Activated naive CD8-positive, alpha-beta T cell treated with anti-CD3 and anti-CD28 coated beads for 36 hours (primary cell): ENCODE data around the gene B9D1. TPM values are rescaled to one million over a fixed set of nuclear protein-coding genes. Genes with fewer than 3 reads are reported as not detected.

Experiments used
- DNase-seq: peaks from one replicate; pipeline ENCODE4 v3.0.0; 2021
- H3K27ac Mint-ChIP-seq: one replicate; pipeline ENCODE4 v1.8.0; 2022; ENCODE audit warnings: mild to moderate bottlenecking, moderate library complexity, mixed read lengths
- H3K27me3 Mint-ChIP-seq: one replicate; pipeline ENCODE4 v1.8.0; 2022; ENCODE audit warnings: mild to moderate bottlenecking, mixed read lengths
- H3K36me3 Mint-ChIP-seq: one replicate; pipeline ENCODE4 v1.8.0; 2021; ENCODE audit warnings: mild to moderate bottlenecking, mixed read lengths
- H3K4me1 Mint-ChIP-seq: one replicate; pipeline ENCODE4 v1.8.0; 2021; ENCODE audit warnings: mixed read lengths
- H3K4me3 Mint-ChIP-seq: one replicate; pipeline ENCODE4 v1.8.0; 2022; ENCODE audit warnings: mild to moderate bottlenecking, moderate library complexity, mixed read lengths
- H3K9me3 Mint-ChIP-seq: one replicate; pipeline ENCODE4 v1.8.0; 2022; ENCODE audit warnings: mixed read lengths
- total RNA-seq, 2 experiments: library from RNA; stranded (reverse); gene quantifications; one replicate each; pipeline ENCODE4 v1.2.3, GENCODE V29; 2021

The B9D1 gene
- 1 to 10 TPM; 4.7 to 7.3 TPM for total RNA-seq

GRCh38 chr17:19362277-19363113 lies at the start of gene B9D1:
Gene B9D1 (minus strand): TSS chr17:19362723. CDS start chr17:19362569, 154 bp downstream.
- Mint-ChIP-seq H3K9me3 (no peaks in the 10 kb centered on the region), H3K4me1 (peaks cover 6% of the 10 kb centered on the region), H3K4me3 (peak within 1 kb of the TSS; percentile 82), H3K36me3 (no peaks in the 10 kb centered on the region), H3K27me3 (peaks cover 4% of the 10 kb centered on the region), H3K27ac (peak within 1 kb of the TSS; percentile 50)
- peak; percentile 87 for DNase-seq

- no peak overlapping the region for H3K4me3 Mint-ChIP-seq
- no peak overlapping the region for H3K27ac Mint-ChIP-seq
- H3K36me3 Mint-ChIP-seq: no peaks in the 10 kb centered on the region
- no peak for DNase-seq
- H3K4me1 Mint-ChIP-seq: no peaks in the 10 kb centered on the region
- no peaks in the 10 kb centered on the region for H3K9me3 Mint-ChIP-seq
- no peaks in the 10 kb centered on the region for H3K27me3 Mint-ChIP-seq
Measured at GRCh38 chr17:19411631-19412030, 49.1 kb upstream of the B9D1 start.

- Mint-ChIP-seq H3K27ac (no peak within 1 kb of the TSS), H3K36me3 (no peaks in the 10 kb centered on the region), H3K9me3 (no peaks in the 10 kb centered on the region), H3K4me1 (no peaks in the 10 kb centered on the region), H3K4me3 (no peak within 1 kb of the TSS), H3K27me3 (no peaks in the 10 kb centered on the region)
- DNase-seq: no peak
Measured at GRCh38 chr17:19410875-19411620, 48.5 kb upstream of the B9D1 start, which contains the start of gene RNF112. Gene RNF112 (plus strand): TSS chr17:19411232. CDS start chr17:19411409, 177 bp downstream.

GRCh38 chr17:19410091-19410490 lies 47.6 kb upstream of the B9D1 start:
- Mint-ChIP-seq H3K27me3 (no peaks in the 10 kb centered on the region), H3K4me1 (no peaks in the 10 kb centered on the region), H3K36me3 (no peaks in the 10 kb centered on the region), H3K27ac (no peak overlapping the region), H3K4me3 (no peak overlapping the region), H3K9me3 (no peaks in the 10 kb centered on the region)
- no peak for DNase-seq

GRCh38 chr17:19409509-19409908 lies 47.0 kb upstream of the B9D1 start:
- Mint-ChIP-seq H3K4me3 (no peak overlapping the region), H3K4me1 (no peaks in the 10 kb centered on the region), H3K27me3 (no peaks in the 10 kb centered on the region), H3K36me3 (no peaks in the 10 kb centered on the region), H3K9me3 (no peaks in the 10 kb centered on the region), H3K27ac (no peak overlapping the region)
- no peak for DNase-seq

GRCh38 chr17:19409066-19409465 lies 46.5 kb upstream of the B9D1 start:
- H3K27ac Mint-ChIP-seq: no peak overlapping the region
- no peaks in the 10 kb centered on the region for H3K4me1 Mint-ChIP-seq
- no peaks in the 10 kb centered on the region for H3K27me3 Mint-ChIP-seq
- no peaks in the 10 kb centered on the region for H3K9me3 Mint-ChIP-seq
- no peak for DNase-seq
- H3K36me3 Mint-ChIP-seq: no peaks in the 10 kb centered on the region
- no peak overlapping the region for H3K4me3 Mint-ChIP-seq

- Mint-ChIP-seq H3K9me3 (no peaks in the 10 kb centered on the region), H3K36me3 (no peaks in the 10 kb centered on the region), H3K4me3 (no peak overlapping the region), H3K27ac (no peak overlapping the region), H3K4me1 (no peaks in the 10 kb centered on the region), H3K27me3 (no peaks in the 10 kb centered on the region)
- DNase-seq: no peak
Measured at GRCh38 chr17:19408346-19408710, 45.8 kb upstream of the B9D1 start.

GRCh38 chr17:19407601-19408345 lies 45.2 kb upstream of the B9D1 start:
- H3K9me3 Mint-ChIP-seq: no peaks in the 10 kb centered on the region
- H3K36me3 Mint-ChIP-seq: no peaks in the 10 kb centered on the region
- H3K27ac Mint-ChIP-seq: no peak overlapping the region
- H3K27me3 Mint-ChIP-seq: no peaks in the 10 kb centered on the region
- no peaks in the 10 kb centered on the region for H3K4me1 Mint-ChIP-seq
- no peak overlapping the region for H3K4me3 Mint-ChIP-seq
- no peak for DNase-seq

GRCh38 chr17:19405114-19405513 lies 42.6 kb upstream of the B9D1 start:
- Mint-ChIP-seq H3K27ac (no peak overlapping the region), H3K4me3 (no peak overlapping the region), H3K27me3 (no peaks in the 10 kb centered on the region), H3K36me3 (no peaks in the 10 kb centered on the region), H3K9me3 (no peaks in the 10 kb centered on the region), H3K4me1 (no peaks in the 10 kb centered on the region)
- no peak for DNase-seq

GRCh38 chr17:19404264-19404663 lies 41.7 kb upstream of the B9D1 start:
- no peaks in the 10 kb centered on the region for H3K4me1 Mint-ChIP-seq
- H3K27ac Mint-ChIP-seq: no peak overlapping the region
- H3K27me3 Mint-ChIP-seq: no peaks in the 10 kb centered on the region
- no peaks in the 10 kb centered on the region for H3K36me3 Mint-ChIP-seq
- no peaks in the 10 kb centered on the region for H3K9me3 Mint-ChIP-seq
- no peak for DNase-seq
- no peak overlapping the region for H3K4me3 Mint-ChIP-seq

- Mint-ChIP-seq H3K27ac (no peak overlapping the region), H3K27me3 (no peaks in the 10 kb centered on the region), H3K4me1 (no peaks in the 10 kb centered on the region), H3K4me3 (no peak overlapping the region), H3K9me3 (no peaks in the 10 kb centered on the region), H3K36me3 (no peaks in the 10 kb centered on the region)
- DNase-seq: no peak
Measured at GRCh38 chr17:19403021-19403420, 40.5 kb upstream of the B9D1 start.

- H3K36me3 Mint-ChIP-seq: no peaks in the 10 kb centered on the region
- no peaks in the 10 kb centered on the region for H3K9me3 Mint-ChIP-seq
- no peak for DNase-seq
- no peak overlapping the region for H3K27ac Mint-ChIP-seq
- no peak overlapping the region for H3K4me3 Mint-ChIP-seq
- H3K27me3 Mint-ChIP-seq: no peaks in the 10 kb centered on the region
- no peaks in the 10 kb centered on the region for H3K4me1 Mint-ChIP-seq
Measured at GRCh38 chr17:19402171-19402570, 39.6 kb upstream of the B9D1 start.

- Mint-ChIP-seq H3K27me3 (no peaks in the 10 kb centered on the region), H3K4me3 (no peak overlapping the region), H3K27ac (no peak overlapping the region), H3K4me1 (no peaks in the 10 kb centered on the region), H3K36me3 (no peaks in the 10 kb centered on the region), H3K9me3 (no peaks in the 10 kb centered on the region)
- no peak for DNase-seq
Measured at GRCh38 chr17:19401321-19402010, 38.9 kb upstream of the B9D1 start.

- no peak for DNase-seq
- Mint-ChIP-seq H3K4me1 (no peaks in the 10 kb centered on the region), H3K36me3 (no peaks in the 10 kb centered on the region), H3K27me3 (no peaks in the 10 kb centered on the region), H3K27ac (no peak overlapping the region), H3K4me3 (no peak overlapping the region), H3K9me3 (no peaks in the 10 kb centered on the region)
Measured at GRCh38 chr17:19399750-19400450, 37.4 kb upstream of the B9D1 start.
